ENCODE measurements around the gene MTOR.

DNA sequence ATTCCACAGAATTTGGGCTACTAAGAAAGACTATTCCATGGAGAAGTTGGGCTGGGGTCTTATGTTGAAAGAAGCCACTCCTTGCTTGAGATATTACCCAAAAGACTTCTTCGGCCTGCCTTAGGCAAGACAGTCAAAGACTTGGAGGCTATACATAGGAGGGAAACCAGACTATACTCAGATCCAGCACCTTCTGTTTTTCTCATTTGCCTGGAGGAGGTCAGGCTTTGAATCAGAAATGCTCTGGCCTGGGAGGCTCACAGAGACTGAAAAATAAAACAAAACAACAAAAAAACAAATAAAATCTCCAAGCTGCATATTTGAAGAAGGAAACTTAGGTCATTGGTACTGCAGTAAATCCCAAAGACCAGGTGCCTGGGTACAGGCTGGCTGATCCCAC is 124.3 kb downstream of the MTOR start:
- TF ChIP-seq, protein P1, sequence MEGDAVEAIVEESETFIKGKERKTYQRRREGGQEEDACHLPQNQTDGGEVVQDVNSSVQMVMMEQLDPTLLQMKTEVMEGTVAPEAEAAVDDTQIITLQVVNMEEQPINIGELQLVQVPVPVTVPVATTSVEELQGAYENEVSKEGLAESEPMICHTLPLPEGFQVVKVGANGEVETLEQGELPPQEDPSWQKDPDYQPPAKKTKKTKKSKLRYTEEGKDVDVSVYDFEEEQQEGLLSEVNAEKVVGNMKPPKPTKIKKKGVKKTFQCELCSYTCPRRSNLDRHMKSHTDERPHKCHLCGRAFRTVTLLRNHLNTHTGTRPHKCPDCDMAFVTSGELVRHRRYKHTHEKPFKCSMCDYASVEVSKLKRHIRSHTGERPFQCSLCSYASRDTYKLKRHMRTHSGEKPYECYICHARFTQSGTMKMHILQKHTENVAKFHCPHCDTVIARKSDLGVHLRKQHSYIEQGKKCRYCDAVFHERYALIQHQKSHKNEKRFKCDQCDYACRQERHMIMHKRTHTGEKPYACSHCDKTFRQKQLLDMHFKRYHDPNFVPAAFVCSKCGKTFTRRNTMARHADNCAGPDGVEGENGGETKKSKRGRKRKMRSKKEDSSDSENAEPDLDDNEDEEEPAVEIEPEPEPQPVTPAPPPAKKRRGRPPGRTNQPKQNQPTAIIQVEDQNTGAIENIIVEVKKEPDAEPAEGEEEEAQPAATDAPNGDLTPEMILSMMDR (IDR thresholded peaks at IDR 0.05) = no peak
- no peak for TF ChIP-seq POLR2A (IDR thresholded peaks at IDR 0.05)

All from right lobe of liver (tissue), 4 donors.